ENCODE data around the gene KRT4. TPM values are rescaled to one million over a fixed set of nuclear protein-coding genes. Genes with fewer than 3 reads are reported as not detected.

Gene KRT4
- total RNA-seq, 1 donor from 2014 or later: not detected

GRCh38 chr12:52847335-52848102 is 33.6 kb upstream of the KRT4 start:
- TF ChIP-seq CTCF (IDR thresholded peaks at IDR 0.05; ENCODE audit: insufficient read depth, low read length, poor library complexity, severe bottlenecking): no peak
- no peak for DNase-seq (ENCODE audit: low read depth)
- Histone ChIP-seq H3K4me3 (ENCODE audit: low read depth, low read length) (no peak overlapping the region), H3K36me3 (ENCODE audit: control insufficient read depth, insufficient read depth, low read length) (no peaks in the 10 kb centered on the region), H3K27me3 (ENCODE audit: control insufficient read depth, insufficient read depth, low read length) (no peaks in the 10 kb centered on the region)

- no peak for TF ChIP-seq CTCF (IDR thresholded peaks at IDR 0.05; ENCODE audit: insufficient read depth, low read length, poor library complexity, severe bottlenecking)
- Histone ChIP-seq H3K4me3 (ENCODE audit: low read depth, low read length) (no peak overlapping the region), H3K27me3 (ENCODE audit: control insufficient read depth, insufficient read depth, low read length) (no peaks in the 10 kb centered on the region), H3K36me3 (ENCODE audit: control insufficient read depth, insufficient read depth, low read length) (no peaks in the 10 kb centered on the region)
- DNase-seq (ENCODE audit: low read depth): no peak
Observed at GRCh38 chr12:52846356-52846970, 32.5 kb upstream of the KRT4 start.

GRCh38 chr12:52845946-52846345 is 32.0 kb upstream of the KRT4 start:
- Histone ChIP-seq H3K27me3 (ENCODE audit: control insufficient read depth, insufficient read depth, low read length) (no peaks in the 10 kb centered on the region), H3K4me3 (ENCODE audit: low read depth, low read length) (no peak overlapping the region), H3K36me3 (ENCODE audit: control insufficient read depth, insufficient read depth, low read length) (no peaks in the 10 kb centered on the region)
- DNase-seq (ENCODE audit: low read depth): no peak
- no peak for TF ChIP-seq CTCF (IDR thresholded peaks at IDR 0.05; ENCODE audit: insufficient read depth, low read length, poor library complexity, severe bottlenecking)

GRCh38 chr12:52844386-52844785 is 30.5 kb upstream of the KRT4 start:
- H3K4me3 ChIP-seq (ENCODE audit: low read depth, low read length): no peak overlapping the region
- no peak for TF ChIP-seq CTCF (IDR thresholded peaks at IDR 0.05; ENCODE audit: insufficient read depth, low read length, poor library complexity, severe bottlenecking)
- no peak for DNase-seq (ENCODE audit: low read depth)
- H3K36me3 ChIP-seq (ENCODE audit: control insufficient read depth, insufficient read depth, low read length): no peaks in the 10 kb centered on the region
- H3K27me3 ChIP-seq (ENCODE audit: control insufficient read depth, insufficient read depth, low read length): peaks cover 2% of the 10 kb centered on the region

GRCh38 chr12:52839436-52840105 is 25.7 kb upstream of the KRT4 start:
- TF ChIP-seq CTCF (IDR thresholded peaks at IDR 0.05; ENCODE audit: insufficient read depth, low read length, poor library complexity, severe bottlenecking): no peak
- Histone ChIP-seq H3K4me3 (ENCODE audit: low read depth, low read length) (no peak overlapping the region), H3K27me3 (ENCODE audit: control insufficient read depth, insufficient read depth, low read length) (peaks cover 2% of the 10 kb centered on the region)

More at GRCh38 chr12:52839436-52840105, 25.7 kb upstream of the KRT4 start:
- H3K36me3 ChIP-seq (ENCODE audit: control insufficient read depth, insufficient read depth, low read length): no peaks in the 10 kb centered on the region
- DNase-seq (ENCODE audit: low read depth): no peak

Data from kidney epithelial cell (primary cell).